Measurements from ENCODE around the gene KRT85.
"Not testable (repeated sequence)": the region's sequence is repeated elsewhere in the genome, so short reads cannot be mapped to it uniquely, and the experiment has no call there.

KRT85 gene

GRCh38 chr12:52323001-52323400 lies 44.3 kb downstream of the KRT85 start:
- DNase-seq, result no peak

DNA sequence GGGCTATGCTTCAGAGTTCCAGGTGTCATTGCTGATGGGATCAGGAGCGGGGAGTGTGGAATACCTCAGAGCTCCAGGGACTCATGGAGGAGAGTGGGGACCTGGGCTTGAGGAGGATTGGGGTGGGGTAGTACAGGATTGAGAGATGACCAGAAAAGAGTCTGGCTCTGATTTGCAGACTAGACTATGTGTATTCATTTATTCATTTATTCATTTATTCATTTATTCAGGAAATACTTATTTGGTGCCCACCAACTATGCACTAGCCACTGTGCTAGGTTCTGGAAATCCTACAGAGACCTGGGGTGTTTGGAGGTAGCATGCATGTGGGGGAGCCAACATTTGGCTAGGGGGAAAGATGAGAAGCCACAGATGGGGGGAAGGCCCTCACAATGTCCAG lies 45.2 kb downstream of the KRT85 start:
- no peak for DNase-seq

DNA sequence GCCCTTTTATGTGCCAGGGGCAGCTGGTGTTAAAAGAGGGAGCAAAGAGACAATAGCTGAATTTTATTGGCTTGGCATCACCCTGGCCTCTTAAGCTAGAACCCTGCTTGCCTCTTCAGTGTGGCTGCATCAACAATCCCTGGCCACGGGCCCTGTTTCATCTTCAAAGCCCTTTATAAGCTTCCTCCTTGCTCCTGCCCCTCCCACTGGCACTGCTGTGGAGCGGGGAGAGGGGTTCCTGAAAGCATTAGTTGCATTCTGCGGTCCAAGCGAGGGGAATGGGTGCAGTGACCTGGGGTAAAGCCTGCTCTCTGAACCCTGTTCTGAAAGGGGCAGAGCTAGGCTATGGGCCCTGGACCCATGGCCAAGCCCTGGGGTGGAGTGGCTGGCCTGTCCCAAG lies 45.9 kb downstream of the KRT85 start:
- no peak for DNase-seq

GRCh38 chr12:52320784-52321400 lies 46.4 kb downstream of the KRT85 start, which contains the start of gene KRT83:
TSS of gene KRT83 (minus strand) at chr12:52321398. CDS start at chr12:52321335, 63 bp downstream.
- no peak for DNase-seq

GRCh38 chr12:52319097-52319496 lies 48.2 kb downstream of the KRT85 start:
- DNase-seq, result no peak

DNA sequence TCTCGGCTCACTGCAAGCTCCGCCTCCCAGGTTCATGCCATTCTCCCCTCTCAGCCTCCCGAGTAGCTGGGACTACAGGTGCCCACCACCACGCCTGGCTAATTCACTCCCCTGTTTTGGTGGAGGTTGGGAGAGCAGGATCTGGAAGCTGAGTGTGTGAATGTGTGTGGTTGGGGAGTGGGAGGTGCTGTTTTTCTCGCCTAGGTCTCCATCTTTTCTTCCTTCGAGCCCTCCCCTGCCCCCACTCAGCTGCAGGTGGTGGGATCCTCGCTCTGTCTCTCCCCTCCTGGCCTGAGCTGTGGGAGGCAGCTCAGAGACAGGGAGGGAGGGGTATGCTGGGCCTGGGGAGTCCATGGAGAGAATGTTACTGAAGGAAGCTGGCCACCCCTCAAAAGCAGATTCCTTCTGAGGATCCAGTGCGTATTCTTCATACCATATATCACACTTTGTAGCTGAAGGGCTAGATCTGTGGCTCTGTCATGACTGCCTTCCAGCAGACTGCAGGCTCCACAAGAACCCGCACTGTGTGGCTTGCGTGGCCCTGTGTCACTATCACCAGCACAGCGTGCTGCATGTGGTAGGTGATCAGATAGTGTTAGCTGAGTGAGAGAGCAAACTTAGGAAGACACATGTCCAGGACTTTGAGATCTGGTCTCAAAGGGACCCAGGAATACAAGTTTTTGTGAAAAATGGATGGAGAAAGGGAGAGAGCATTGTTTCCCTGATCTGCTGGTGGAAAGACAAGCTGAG lies 48.9 kb downstream of the KRT85 start:
- DNase-seq, result no peak

GRCh38 chr12:52317468-52318052 lies 49.7 kb downstream of the KRT85 start:
- DNase-seq, result no peak

DNA sequence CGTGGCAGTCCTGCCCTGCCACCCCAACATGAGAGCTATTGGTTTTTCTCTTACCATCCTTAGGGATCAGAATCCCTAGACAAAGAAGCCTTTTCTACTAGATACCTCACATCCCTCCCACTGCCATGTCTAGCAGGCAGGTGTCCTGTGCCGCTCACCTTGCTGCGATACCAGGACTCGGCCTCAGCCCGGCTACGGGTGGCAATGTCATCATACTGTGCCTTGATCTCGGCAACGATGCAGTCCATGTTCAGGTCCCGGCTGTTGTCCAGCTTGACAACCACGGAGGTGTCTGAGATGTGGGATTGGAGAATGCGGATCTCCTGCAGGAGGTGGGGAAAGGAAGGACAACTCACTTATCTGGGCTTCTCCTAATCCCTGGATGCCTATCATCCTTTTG lies 50.6 kb downstream of the KRT85 start:
- no peak for DNase-seq

GRCh38 chr12:52316290-52316689 lies 51.0 kb downstream of the KRT85 start:
- DNase-seq, result no peak

GRCh38 chr12:52315721-52316120 lies 51.6 kb downstream of the KRT85 start:
- DNase-seq, result not testable (repeated sequence)

DNA sequence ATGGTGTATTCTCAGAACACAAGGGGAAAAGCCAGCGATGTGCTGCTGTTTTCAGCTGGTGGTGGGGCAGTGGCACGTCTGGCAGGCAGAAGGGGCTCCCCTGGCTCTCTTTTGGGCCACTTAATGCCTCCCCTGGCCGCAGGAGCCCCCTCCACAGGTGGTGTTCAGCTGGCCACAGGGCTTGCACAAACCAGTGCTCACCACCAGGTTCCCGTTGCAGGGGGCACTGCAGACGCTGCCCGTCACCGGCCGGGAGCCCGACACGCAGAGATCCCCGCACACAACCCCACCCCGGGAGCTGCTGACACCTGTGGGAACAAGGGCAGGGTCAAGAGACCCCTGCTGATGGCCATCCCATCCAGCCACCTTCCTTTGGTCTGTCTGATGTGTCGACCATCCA lies 52.8 kb downstream of the KRT85 start:
- DNase-seq, result no peak

DNA sequence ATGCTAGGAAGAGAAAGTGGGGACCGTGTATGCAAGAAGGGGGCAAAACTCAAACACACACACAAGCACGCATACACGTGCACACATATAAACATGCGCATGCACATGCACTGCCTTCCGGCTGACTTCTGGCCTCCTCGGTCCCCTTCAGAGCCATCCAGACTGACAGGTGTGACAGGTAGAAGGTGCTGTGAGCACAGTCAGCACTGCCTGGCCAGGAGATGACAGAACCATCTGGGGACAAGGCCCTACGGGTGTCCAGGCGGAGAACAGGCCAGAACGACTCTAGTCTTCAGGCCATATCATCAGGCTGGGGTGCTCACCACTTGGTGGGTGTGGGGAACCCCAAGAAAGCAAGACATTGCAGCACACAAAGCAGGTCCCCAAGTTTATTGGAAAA lies 53.4 kb downstream of the KRT85 start:
- no peak for DNase-seq

DNA sequence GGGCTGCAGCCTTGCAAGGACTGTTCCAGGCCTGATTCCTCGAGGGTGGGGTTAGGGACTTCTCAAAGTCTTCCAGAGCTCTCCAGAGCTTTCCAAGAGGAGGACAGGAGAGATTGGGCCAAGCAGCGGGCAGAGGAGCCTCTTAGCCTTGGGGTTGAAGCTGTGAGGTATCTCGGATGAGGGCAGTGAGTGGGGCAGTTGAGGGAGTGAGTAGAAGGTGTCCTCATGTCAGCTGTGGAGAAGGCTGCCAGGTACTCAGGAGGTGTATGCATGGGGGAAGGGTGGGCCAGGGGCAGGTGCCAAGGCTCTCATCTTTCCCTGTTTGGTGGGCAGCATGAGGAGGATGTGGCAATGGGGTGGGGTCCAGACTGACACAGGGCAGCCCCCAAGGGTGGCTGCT lies 53.8 kb downstream of the KRT85 start:
- no peak for DNase-seq

- no peak for DNase-seq
Measured at GRCh38 chr12:52312086-52312485, 55.2 kb downstream of the KRT85 start.

GRCh38 chr12:52311285-52311648 lies 56.0 kb downstream of the KRT85 start:
- DNase-seq, result no peak

DNA sequence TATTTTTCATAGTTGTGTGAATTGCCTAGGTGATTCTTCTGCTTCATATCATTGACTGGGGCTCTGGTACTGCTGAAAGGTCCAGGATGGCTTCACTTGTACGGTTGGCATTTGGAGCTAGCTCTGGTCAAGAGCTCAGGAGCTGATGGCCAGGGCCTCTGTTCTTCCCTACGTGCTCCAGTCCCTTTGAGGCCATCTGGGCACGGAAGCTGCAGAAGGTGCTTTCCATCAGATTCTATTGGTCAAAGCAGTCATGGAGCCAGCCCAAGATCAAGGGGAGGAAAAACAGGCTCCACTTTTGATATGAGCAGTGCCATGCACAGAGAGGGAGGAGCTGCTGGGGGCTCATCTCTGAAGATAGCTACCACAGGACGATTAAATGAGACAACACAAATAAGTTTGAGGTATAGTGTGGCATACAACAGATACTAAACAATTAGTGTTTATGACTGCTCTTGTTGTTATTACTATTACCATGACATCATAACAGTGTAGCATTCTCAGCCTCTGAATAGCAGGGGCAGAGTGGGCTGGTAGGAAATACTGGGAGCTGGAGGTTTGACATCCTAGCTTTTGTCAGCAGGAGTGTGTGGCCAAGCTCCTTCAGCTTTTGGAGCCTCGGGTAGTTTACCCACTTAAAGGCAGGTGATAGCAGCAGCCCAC lies 56.5 kb downstream of the KRT85 start:
- no peak for DNase-seq

Measured in NCI-H1694 treated with DMSO at 0.1 percent for 48 hours (cell line).